Stomach (tissue), 9 donors: ENCODE results near the gene TMEM131. TPM values are rescaled to one million over a fixed set of nuclear protein-coding genes. Genes with fewer than 3 reads are reported as not detected.
"Not testable (repeated sequence)": the region's sequence is repeated elsewhere in the genome, so short reads cannot be mapped to it uniquely, and the experiment has no call there.

Experiments
- DNase-seq, 2 donors: peaks; one replicate each; pipeline versions ENCODE4 v3.0.0 to v3.0.0-alpha.2; 2013 to 2019
- H3K27ac ChIP-seq, 5 donors: fragments of 200-600 bp in 4 of 5; sonication (generic) in 4 of 5; one replicate each; pipeline ENCODE4 v1.5.1; 2013 to 2019; ENCODE audit warnings: mild to moderate bottlenecking in 1 of 5, moderate library complexity in 1 of 5
- H3K27me3 ChIP-seq, 3 donors: fragments of 200-600 bp; sonication (generic); one replicate each; pipeline ENCODE4 v1.5.1; 2017 to 2019; ENCODE audit warnings: mixed run types in 1 of 3
- H3K36me3 ChIP-seq, 4 donors: fragments of 200-600 bp; sonication (generic); 1 replicate in 3 of 4; 2 replicates in 1 of 4; pipeline ENCODE4 v1.5.1; 2016 to 2019
- H3K4me1 ChIP-seq, 4 donors: fragments of 200-600 bp; sonication (generic); one replicate each; pipeline ENCODE4 v1.5.1; 2016 to 2019
- H3K4me3 ChIP-seq, 4 donors: fragments of 200-600 bp; sonication (generic) in 3 of 4; one replicate each; pipeline ENCODE4 v1.5.1; 2016 to 2019; ENCODE audit warnings: mild to moderate bottlenecking in 1 of 4
- H3K9me3 ChIP-seq, 4 donors: fragments of 200-600 bp; sonication (generic); one replicate each; pipeline ENCODE4 v1.5.1; 2016 to 2019
- EP300 ChIP-seq: sonication (generic); formaldehyde crosslinking; IDR thresholded peaks from one replicate; pipeline ENCODE4 v1.6.1; 2017; ENCODE audit warnings: antibody characterized with exemption
- POLR2A ChIP-seq, 4 donors: fragments of 450-650 bp; IDR thresholded peaks; one replicate each; pipeline ENCODE4 v1.6.1; 2016; ENCODE audit warnings: antibody characterized with exemption in 4 of 4, control low read depth in 2 of 4, mild to moderate bottlenecking in 1 of 4, moderate library complexity in 1 of 4
- POLR2AphosphoS5 ChIP-seq, 3 donors: sonication (generic); formaldehyde crosslinking; IDR thresholded peaks; one replicate each; pipeline ENCODE4 v1.6.1; 2016; ENCODE audit warnings: antibody characterized with exemption in 3 of 3
- WGBS, 5 donors: extraction: QIAGEN DNeasy Blood & Tissue Kit in 3 of 5; methylation state at CpG; one replicate each; pipeline versions ENCODE4 v1.1.5 to v1.1.7; 2013 to 2018; 5-methylcytosine and 5-hydroxymethylcytosine counted together
- intact Hi-C: fragments of 100-400 bp; cut with DNase I; formaldehyde crosslinking; loops from one replicate; pipeline ENCODE4 v1.15.1; 2023; ENCODE audit warnings: low total_unique reads
- polyA plus RNA-seq, 3 donors: library from polyadenylated mRNA; stranded (reverse); fragments of 200-250 nt; gene quantifications; one replicate each; pipeline ENCODE4 v1.2.3, GENCODE V29; 2013
- total RNA-seq, 5 donors: library from RNA; depleted of rRNA; stranded (reverse); fragments of >200 nt; gene quantifications; one replicate each; pipeline versions ENCODE4 v1.1.0 to v1.2.3, GENCODE V29; 2014 to 2016
- TF ChIP-seq, protein P1 (sequence below), 7 experiments: fragments of 450-650 bp in 4 of 7; fragments of 200-600 bp in 3 of 7; sonication (generic) in 3 of 7; IDR thresholded peaks; one replicate each; pipeline ENCODE4 v1.5.1; 2016 to 2019; ENCODE audit warnings: antibody characterized with exemption in 7 of 7, control low read depth in 2 of 7, mild to moderate bottlenecking in 1 of 7
- donor health status: healthy with polysubstance abuse.
- donor health status: Bipolar disorder and iron deficiency.
- donor health status: healthy.

The TMEM131 gene
- total and polyA plus RNA-seq, 8 donors, result 4.4 to 119 (median 43.1) TPM

DNA sequence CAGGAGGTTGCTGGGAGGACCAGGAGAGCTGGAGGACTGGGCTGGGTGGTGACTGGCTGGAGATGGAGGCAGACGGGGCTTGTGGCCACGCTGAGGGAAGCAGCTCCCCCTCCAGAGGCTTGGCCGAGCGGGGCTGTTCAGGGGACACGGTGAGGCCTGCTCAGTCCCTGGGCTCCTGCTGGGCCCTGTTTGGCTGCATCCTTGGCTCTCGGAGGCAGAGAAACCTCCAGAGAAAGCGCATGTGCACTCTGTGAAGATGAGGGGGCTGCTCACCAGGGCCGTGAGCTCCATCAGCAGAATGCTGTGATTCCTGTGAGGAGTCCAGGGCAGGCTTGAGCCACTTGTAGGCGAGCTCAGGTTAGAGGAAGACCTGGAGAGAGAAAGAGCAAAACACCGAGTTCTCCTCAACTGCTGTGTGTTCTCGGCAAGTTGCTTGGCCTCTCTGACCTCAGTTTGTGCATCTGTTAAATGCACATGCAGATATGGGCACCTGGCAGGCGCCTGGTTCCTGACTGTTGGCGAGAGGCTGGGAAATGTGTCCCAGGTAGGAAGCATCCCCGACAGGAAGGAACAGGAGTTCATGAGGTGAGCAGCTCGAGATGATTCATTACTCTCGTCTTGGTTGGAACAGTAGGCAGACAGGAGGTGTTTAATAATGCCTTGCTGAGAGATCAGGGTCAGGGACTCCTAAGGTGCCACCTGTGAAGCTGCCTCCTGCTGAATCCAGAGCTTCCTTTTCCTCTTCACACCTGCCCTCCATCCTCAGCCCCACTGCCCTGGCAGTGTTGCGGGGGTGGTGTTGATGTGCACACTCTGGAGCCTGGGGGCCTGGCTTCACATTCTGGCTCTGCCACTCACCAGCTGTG lies 281.4 kb downstream of the TMEM131 start:
- Histone ChIP-seq H3K4me1 (no peaks in the 10 kb centered on the region), H3K27ac (peak overlapping the region; percentile 17 to 68 (median 25)), H3K9me3 (no peaks in the 10 kb centered on the region), H3K27me3 (peaks cover 0 to 10% (median 0%) of the 10 kb centered on the region in 3 donors), H3K4me3 (peak overlapping the region; percentile 11 to 29 (median 19)), H3K36me3 (no peaks in the 10 kb centered on the region)
- TF ChIP-seq EP300, result no peak
- TF ChIP-seq POLR2A (IDR thresholded peaks at IDR 0.05), result no peak
- no peak for TF ChIP-seq POLR2AphosphoS5 (IDR thresholded peaks at IDR 0.05)
- TF ChIP-seq, protein P1, sequence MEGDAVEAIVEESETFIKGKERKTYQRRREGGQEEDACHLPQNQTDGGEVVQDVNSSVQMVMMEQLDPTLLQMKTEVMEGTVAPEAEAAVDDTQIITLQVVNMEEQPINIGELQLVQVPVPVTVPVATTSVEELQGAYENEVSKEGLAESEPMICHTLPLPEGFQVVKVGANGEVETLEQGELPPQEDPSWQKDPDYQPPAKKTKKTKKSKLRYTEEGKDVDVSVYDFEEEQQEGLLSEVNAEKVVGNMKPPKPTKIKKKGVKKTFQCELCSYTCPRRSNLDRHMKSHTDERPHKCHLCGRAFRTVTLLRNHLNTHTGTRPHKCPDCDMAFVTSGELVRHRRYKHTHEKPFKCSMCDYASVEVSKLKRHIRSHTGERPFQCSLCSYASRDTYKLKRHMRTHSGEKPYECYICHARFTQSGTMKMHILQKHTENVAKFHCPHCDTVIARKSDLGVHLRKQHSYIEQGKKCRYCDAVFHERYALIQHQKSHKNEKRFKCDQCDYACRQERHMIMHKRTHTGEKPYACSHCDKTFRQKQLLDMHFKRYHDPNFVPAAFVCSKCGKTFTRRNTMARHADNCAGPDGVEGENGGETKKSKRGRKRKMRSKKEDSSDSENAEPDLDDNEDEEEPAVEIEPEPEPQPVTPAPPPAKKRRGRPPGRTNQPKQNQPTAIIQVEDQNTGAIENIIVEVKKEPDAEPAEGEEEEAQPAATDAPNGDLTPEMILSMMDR (IDR thresholded peaks at IDR 0.05), result no peak
- DNase-seq, result no peak
- intact Hi-C loops, result no loop called here
- WGBS, 5 donors, result 74 to 82% (median 80%) methylated on average over 13 to 17 of the region's 17 CpGs

DNA sequence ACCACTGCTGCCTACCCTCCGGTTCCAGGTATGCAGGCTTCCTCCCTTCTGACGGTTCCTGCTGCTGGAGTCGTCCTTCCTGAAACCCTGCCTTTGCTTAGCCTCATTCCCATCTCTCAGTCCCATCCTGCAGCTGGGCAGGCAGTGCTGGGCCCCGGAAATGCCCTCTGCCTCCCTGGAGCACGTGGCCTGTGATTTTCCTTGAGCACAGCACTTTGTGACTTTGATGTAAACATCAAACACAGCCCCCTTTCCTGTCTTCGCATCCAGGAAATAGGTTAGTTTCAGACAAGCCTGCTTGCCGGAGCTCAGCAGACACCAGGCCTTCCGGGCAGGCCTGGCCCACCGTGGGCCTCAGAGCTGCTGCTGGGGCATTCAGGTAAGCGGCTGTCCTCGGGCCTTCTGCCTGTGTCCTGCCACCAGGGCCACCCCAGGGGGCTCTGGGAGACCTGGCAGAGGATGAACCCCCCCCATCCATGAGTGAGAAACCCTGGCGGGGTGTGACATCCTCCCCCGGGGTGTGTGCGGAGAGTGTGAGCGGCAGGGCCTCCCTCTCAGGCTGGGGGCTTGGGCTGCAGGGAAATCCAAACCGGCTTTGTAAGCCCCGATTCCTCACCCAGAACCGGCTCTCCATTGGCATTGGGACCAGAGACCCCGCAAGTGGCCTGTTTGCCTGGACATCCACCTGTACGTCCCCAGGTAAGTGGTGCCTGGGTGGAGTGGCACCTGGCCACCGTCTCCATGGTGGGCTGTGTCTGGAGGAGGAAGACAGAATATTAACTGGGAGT lies 282.3 kb downstream of the TMEM131 start, which contains the start of gene ZAP70:
TSS of gene ZAP70 (plus strand) at position 281 of the 788 bp plus-strand sequence. CDS start 10,461 bp downstream, outside the sequence.
- peak in 1 of 2 donors; percentile 43 for DNase-seq
- intact Hi-C loops, result no loop called here
- Histone ChIP-seq H3K27ac (peak within 1 kb of the TSS; percentile 25 to 68 (median 31)), H3K4me3 (peak within 1 kb of the TSS; percentile 11 to 29 (median 19)), H3K36me3 (no peaks in the 10 kb centered on the region), H3K4me1 (no peaks in the 10 kb centered on the region), H3K9me3 (no peaks in the 10 kb centered on the region), H3K27me3 (peaks cover 0 to 10% (median 0%) of the 10 kb centered on the region in 3 donors)
- TF ChIP-seq EP300 (no peak), POLR2A (IDR thresholded peaks at IDR 0.05) (no peak), POLR2AphosphoS5 (IDR thresholded peaks at IDR 0.05) (no peak)
- TF ChIP-seq, protein P1 (IDR thresholded peaks at IDR 0.05), result no peak
- 70 to 80% (median 72%) methylated on average over 21 of the region's 21 CpGs for WGBS, 5 donors

DNA sequence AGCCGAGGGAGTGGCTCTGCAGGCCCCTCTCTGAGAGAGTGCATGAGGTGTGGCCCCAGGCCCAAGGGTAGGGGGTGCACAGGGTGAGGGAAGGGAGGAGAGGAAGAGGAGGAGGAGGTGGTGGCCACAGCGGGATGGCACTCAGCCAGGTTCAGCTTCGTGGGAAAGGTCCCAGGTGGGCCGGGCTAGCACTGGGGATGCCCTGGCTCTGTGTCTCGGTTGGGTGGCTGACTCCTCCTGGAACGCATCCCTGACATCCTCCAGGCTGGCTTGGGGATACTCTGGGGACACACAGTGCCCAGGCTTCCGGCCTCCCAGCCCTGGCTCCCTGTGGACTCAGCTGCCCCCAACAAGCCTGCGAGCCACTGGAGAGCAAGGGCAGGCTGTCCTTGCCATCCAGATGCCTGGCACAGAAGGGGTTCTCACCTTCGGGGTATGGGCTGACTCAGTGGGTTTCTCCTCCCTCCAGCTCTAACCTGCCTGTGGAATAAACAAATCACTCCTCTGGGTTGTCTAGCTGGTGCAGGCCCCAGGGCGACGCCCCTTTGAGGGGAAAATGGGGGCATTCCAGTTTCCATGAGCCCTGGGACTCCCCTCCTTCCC lies 283.0 kb downstream of the TMEM131 start:
- TF ChIP-seq POLR2A (IDR thresholded peaks at IDR 0.05) (no peak), EP300 (no peak), POLR2AphosphoS5 (IDR thresholded peaks at IDR 0.05) (no peak)
- TF ChIP-seq, protein P1 (IDR thresholded peaks at IDR 0.05), result no peak
- Histone ChIP-seq H3K9me3 (no peaks in the 10 kb centered on the region), H3K4me1 (no peaks in the 10 kb centered on the region), H3K27me3 (peaks cover 0 to 10% (median 0%) of the 10 kb centered on the region in 3 donors), H3K27ac (peak overlapping the region in 3 of 5 donors; percentile 31 to 68 (median 46)), H3K4me3 (no peak overlapping the region), H3K36me3 (no peaks in the 10 kb centered on the region)
- intact Hi-C loops, result no loop called here
- DNase-seq, result no peak
- WGBS, 5 donors, result 62 to 78% (median 71%) methylated on average over 6 to 11 of the region's 11 CpGs

DNA sequence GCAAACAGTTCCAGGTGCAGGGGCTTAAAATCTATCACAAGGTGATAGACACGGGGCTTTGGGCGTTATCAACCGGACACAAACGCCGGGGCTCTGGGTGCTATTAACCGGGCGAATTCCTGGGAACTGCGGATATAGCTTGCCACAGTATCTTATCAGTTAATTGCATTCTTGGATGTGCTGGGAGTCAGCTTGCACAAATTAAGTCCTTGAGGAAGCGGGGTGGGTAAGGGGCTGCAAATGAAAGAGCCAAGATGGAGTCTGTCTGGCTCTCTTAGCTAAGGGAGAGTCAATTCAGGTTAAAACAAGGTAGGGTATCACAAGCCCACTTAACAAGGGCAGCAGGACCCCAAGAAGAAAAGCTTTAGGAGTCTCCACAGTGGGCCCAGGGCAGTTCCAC lies 283.6 kb downstream of the TMEM131 start:
- peaks cover 0 to 12% (median 0%) of the 10 kb centered on the region in 3 donors for H3K27me3 ChIP-seq
- intact Hi-C loops, DNase-seq, H3K36me3 ChIP-seq, H3K4me3 ChIP-seq, H3K27ac ChIP-seq, H3K4me1 ChIP-seq, H3K9me3 ChIP-seq: not testable (repeated sequence)
- 25 to 55% (median 35%) methylated on average over 9 of the region's 9 CpGs for WGBS, 5 donors
